8988T (cell line): ENCODE results near the gene TNFRSF8.
A peak's percentile ranks its signal among the peaks of the same experiment; 100 is the strongest.
"Not testable (repeated sequence)": the region's sequence is repeated elsewhere in the genome, so short reads cannot be mapped to it uniquely, and the experiment has no call there.

Experiments
- DNase-seq: peaks from one replicate; pipeline ENCODE4 v3.0.0; 2011

Gene TNFRSF8

GRCh38 chr1:12063141-12064072 is at the start of gene TNFRSF8:
TNFRSF8 (plus strand) TSS chr1:12063303; CDS start chr1:12063599, 296 bp downstream.
- no peak for DNase-seq

GRCh38 chr1:12014141-12014991 is 48.7 kb upstream of the TNFRSF8 start:
- no peak for DNase-seq

- DNase-seq, result no peak
These were observed 48.1 kb upstream of the TNFRSF8 start for GRCh38 chr1:12015001-12015491.

- no peak for DNase-seq
These were observed 47.6 kb upstream of the TNFRSF8 start for GRCh38 chr1:12015499-12015898.

GRCh38 chr1:12016182-12016581 is 46.9 kb upstream of the TNFRSF8 start:
- no peak for DNase-seq

- no peak for DNase-seq
These were observed 43.1 kb upstream of the TNFRSF8 start for GRCh38 chr1:12019858-12020509.

- no peak for DNase-seq
These were observed 41.5 kb upstream of the TNFRSF8 start for GRCh38 chr1:12021616-12022015.

- DNase-seq, result no peak
These were observed 41.1 kb upstream of the TNFRSF8 start for GRCh38 chr1:12022036-12022435.

GRCh38 chr1:12026586-12026985 is 36.5 kb upstream of the TNFRSF8 start:
- DNase-seq, result no peak

- DNase-seq, result no peak
These were observed 34.9 kb upstream of the TNFRSF8 start for GRCh38 chr1:12028248-12028647.

GRCh38 chr1:12028957-12029511 is 34.1 kb upstream of the TNFRSF8 start:
- no peak for DNase-seq

GRCh38 chr1:12029720-12030339 is 33.3 kb upstream of the TNFRSF8 start:
- DNase-seq, result no peak

- DNase-seq, result peak; percentile 58
These were observed 31.8 kb upstream of the TNFRSF8 start for GRCh38 chr1:12031039-12031980.

GRCh38 chr1:12032161-12032621 is 30.9 kb upstream of the TNFRSF8 start:
- DNase-seq, result no peak

- DNase-seq, result not testable (repeated sequence)
These were observed 29.7 kb upstream of the TNFRSF8 start for GRCh38 chr1:12033441-12033840.

- no peak for DNase-seq
These were observed 28.7 kb upstream of the TNFRSF8 start for GRCh38 chr1:12034381-12034801.

- DNase-seq, result no peak
These were observed 27.8 kb upstream of the TNFRSF8 start for GRCh38 chr1:12035312-12035711.

GRCh38 chr1:12037486-12038355 is 25.4 kb upstream of the TNFRSF8 start:
- no peak for DNase-seq

- DNase-seq, result no peak
These were observed 24.5 kb upstream of the TNFRSF8 start for GRCh38 chr1:12038356-12039163.
